ENCODE results near the gene ZNF277.

Gene ZNF277, protein sequence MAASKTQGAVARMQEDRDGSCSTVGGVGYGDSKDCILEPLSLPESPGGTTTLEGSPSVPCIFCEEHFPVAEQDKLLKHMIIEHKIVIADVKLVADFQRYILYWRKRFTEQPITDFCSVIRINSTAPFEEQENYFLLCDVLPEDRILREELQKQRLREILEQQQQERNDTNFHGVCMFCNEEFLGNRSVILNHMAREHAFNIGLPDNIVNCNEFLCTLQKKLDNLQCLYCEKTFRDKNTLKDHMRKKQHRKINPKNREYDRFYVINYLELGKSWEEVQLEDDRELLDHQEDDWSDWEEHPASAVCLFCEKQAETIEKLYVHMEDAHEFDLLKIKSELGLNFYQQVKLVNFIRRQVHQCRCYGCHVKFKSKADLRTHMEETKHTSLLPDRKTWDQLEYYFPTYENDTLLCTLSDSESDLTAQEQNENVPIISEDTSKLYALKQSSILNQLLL

DNA sequence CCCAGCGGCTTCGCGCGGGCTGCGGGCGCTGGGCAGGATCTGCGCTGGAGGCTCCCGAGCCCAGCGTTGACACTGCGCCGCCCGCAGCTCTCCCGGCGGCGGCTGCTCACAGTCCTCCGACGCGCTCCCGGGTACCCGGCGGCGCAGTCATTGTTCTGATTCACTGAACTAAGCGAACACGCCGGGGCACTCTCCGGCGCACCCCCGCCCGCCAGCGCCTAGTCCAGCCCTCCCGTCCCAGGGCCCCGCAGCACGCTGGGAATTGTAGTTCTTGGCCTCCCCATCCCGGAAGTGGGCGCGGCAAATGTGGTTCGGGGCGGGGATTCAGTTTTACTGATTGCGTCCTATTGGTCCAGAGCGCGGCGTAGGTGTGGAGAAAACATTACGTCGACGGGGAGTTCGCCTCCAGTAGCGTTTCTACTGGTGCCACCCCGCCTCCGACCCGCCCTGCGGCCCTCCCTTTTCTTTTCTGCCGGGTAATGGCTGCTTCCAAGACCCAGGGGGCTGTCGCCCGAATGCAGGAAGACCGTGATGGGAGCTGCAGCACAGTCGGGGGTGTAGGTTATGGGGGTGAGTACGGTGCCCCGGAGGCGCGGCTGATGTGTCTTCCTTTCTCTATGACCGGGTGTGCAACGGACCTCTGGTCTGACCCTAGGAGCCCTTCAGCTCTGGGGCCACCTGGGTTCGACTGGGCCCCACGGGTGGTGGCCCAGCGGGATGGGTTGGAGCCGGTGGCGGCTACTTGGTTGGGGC, at the start of gene ZNF277, which contains the start of gene DOCK4:
Gene ZNF277, plus strand, starts transcription at position 458 of the 753 bp plus-strand sequence. Its CDS starts 22 bp downstream, at position 480.
Gene DOCK4, minus strand, starts transcription at position 162 of the 753 bp plus-strand sequence. CDS start 261 bp downstream, outside the sequence.
- DNase-seq (ENCODE audit: low read depth in 2 of 3, low spot score in 1 of 3) = peak; percentile 98 to 99 (median 99)

DNA sequence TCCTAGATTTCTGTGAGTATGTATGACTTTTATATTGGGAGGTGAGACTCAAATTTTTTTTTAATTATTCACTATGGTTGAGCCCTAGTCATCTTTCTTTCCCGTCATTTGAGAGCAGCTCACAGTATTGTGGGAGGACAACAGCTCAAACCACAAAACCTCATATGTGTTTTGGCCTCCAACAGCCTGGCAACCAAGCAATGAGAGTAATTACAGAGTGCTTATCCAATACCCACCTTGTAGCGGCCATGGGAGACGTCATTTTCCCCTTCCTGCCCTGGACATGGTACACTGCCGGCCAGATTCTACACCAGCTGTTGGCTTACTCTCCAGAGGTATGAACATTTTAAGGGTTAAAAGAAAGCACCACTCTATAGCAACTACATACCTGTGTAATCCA, 49.4 kb upstream of the ZNF277 start:
- no peak for DNase-seq (ENCODE audit: low read depth in 2 of 3, low spot score in 1 of 3)

DNA sequence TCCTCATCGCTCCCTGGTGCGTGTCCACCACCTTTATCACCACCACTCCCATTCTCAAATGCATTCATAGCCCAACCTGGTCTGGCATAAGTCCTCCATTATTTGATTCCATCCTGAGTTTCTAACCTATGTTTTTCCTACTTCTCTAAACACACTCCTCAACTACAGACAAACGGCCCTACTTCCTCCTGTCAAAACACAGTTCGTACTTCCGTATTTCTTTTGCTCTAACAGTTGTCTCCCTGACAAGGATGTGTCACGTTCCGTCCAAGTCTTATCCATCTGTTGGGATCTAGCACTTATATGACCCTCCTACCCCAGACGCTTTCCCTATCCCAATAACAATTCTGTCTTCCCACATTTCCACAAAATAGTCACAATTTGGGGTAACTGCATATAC, 47.1 kb upstream of the ZNF277 start:
- DNase-seq (ENCODE audit: low read depth in 2 of 3, low spot score in 1 of 3) = no peak

DNA sequence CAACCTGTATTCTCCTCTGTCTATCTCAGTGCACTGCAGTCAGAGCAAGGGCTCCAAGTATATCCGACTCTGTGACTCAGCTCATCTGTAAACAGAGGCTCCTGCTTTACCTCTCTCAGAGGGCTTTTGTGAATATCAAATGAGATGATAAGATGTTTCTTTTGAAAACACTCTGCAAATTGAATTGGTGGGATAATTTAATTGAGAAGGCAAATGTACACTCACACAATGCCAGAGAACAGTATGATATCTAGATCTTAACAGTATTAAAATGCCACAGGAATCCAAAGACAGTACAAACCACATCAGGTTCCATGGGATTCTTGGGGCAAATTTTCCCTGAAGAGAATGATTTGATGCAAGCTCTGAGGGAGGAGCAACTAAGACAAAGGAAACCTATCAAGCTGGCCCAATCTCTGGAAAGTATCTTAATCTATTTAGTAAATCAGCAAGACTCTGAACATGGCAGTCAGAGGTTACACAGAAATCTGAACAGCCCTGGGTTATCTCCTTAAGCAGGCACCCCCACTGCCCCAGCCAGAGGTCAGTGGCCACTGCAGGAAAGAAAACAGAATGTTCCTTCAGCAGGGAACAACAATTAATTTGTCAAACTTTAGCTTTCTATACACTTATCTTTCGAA, 46.2 kb upstream of the ZNF277 start:
- DNase-seq (ENCODE audit: low read depth in 2 of 3, low spot score in 1 of 3) = no peak

DNA sequence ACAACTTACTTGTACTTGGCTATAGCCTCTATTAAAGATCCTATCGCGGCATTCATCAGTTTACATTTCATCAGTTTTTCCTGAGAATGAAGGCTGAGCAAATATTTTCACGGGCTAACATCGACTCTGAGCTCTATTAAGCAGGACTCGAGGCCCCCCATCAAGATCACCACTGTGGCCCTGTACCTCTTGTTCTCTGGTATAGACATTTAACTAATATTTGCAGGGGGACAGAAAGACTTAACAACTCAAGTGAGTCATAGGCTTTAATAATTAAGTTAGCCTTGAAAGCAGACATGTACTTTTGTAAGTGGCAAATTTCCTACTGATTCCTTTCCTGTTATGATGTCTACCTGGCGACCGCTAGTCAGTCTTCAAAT, 45.7 kb upstream of the ZNF277 start:
- DNase-seq (ENCODE audit: low read depth in 2 of 3, low spot score in 1 of 3) = no peak

DNA sequence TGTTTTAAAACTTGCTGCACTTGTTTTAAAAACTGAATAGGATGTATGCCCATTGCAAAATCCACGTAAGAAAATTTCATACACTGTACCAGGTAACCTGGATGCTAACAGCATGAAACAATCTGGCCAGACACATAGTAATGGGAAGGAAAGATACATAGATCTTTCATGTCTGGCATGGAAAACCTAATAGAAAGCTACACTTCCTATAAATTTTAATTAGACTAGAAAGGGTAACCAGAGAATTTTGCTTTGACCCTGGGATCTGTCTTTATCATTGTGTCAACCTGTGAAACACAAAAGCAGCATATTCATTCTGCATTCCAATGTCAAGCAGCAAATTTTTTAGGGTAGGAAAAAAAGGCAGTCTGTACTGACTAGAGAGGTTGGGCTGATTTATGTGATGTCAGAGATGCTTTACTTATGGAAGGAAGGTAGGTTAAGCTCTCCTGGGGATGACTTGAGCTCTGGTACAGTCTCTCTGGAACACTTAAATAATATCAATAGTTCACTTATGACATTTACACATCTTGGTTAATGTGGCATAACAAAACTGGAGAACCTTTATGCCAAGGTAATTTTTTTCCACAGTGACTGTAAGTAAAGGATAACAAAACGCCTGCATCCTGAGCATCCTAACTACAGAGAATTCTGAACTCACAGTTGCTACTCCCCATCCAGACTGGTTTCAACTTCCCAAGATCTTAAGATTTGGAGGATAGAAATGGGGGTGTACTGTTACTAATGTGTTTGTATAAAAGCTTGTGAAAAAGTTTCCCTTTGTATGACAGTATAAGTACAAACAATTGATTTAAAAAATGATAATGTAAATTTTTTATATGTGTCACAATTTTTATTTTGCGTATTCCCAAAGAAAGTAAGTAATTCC, 45.0 kb upstream of the ZNF277 start:
- no peak for DNase-seq (ENCODE audit: low read depth in 2 of 3, low spot score in 1 of 3)

DNA sequence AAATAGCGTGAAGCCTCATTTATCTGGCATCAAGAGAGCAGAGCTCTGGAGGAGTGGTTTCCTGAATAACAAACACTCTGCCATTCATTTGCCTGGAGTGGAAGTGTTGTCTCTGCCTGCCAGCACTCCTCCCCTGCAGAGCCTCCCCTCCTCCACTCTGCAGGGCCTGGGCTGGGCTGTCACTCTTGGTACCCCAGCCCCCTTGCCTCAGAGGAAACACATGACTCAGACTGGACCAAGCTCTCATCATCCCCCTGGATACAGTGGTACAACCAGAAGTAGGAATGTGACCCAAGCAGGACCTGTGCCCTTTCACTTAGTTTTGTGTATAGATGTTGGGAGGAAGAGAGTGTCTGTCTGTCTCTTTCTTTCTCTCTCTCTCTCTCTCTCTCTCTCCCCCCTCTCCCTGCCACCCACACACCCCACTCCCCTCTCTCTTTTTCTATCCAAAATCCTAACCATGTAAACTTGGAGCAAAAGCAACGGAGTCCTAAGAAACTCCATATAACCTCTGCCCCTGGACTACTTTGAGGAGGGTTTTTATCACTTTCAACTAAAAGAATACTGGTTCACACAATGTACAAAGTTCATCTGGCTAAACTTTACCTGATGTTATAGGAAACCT, 44.2 kb upstream of the ZNF277 start:
- no peak for DNase-seq (ENCODE audit: low read depth in 2 of 3, low spot score in 1 of 3)

DNA sequence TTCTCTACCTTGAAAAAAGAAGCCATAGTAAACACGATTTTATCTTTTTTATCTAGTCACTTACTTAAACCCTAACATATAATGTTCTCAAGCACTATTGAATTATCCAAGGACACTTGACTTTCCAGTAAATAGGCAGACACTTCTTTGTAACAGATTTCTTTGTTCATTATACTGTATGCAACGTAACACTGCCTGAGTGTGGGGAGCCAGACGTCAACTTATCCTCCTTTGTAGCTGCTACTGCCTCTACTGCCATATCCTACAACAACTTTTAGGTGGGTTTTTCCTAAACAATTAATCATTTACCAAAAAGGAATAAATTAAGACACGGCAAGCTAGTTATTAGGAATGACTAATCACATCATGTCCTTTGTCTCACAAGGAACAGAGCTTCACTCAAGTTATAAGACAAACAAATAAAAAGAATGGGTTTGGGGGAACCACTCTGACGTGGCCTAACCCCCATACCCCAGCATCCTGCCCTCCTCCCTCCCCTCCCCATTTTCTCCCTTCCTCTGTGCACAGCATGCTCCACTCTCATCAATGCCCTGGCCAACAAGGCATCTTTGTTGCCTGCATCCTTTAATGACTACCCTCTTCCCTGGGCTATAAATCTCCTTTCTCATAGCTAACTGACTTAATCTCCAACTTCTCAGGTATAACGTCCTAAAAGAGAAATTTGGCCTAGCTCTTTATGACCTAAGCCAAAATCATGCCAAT, 43.5 kb upstream of the ZNF277 start:
- no peak for DNase-seq (ENCODE audit: low read depth in 2 of 3, low spot score in 1 of 3)

DNA sequence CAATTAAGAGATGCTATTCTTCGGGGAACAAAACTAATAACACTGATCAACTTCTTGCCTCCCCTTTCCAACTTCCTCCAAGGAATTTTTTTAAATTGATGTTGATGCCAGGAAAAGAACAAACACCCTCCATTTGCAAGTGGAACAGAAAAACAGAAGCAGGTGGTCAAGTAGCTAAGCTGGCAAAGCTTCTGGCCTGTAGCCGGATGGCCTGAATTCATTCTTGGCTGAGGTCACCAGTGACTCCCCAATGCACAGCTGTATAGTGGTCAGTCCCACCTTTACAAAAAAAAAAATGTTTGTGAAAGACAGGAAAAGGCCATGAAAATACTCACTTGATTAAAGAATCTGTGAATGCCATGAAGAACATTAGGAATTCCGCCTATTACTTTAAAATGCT, 39.3 kb upstream of the ZNF277 start:
- DNase-seq (ENCODE audit: low read depth in 2 of 3, low spot score in 1 of 3) = no peak

DNA sequence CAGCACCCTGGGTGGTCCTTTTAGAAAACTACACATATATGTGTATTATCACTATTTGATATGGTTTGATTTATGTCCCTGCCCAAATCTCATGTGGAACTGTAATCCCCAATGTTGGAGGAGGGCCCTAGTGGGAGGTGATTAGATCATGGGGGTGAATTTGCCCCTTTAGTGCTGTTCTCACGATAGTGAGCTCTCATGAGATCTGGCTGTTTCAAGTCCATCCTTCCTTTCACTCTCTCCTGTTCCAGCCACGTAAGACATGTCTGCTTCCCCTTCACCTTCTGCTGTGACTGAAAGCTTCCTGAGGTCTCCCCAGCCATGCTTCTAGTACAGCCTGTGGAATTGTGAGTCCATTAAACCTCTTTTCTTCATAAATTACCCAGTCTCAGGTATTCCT, 37.6 kb upstream of the ZNF277 start:
- DNase-seq (ENCODE audit: low read depth in 2 of 3, low spot score in 1 of 3) = no peak

DNA sequence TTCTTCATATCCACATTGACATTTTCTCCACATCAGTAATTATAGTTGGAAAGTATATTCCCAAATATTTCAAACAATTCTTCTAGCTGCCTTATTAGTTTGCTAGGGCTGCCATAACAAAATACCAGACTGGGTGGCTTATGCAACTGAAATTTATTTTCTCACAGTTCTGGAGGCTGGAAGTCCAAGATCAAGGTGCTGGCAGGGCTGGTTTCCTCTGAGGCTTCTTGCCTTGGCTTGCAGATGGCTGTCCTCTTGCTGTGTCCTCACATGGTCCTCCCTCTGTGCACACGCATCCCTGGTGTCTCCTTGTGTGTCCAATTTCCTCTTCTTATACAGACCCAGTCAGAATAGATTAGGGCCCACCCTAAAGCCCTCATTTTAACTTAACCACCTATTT, 34.8 kb upstream of the ZNF277 start:
- DNase-seq (ENCODE audit: low read depth in 2 of 3, low spot score in 1 of 3) = no peak

DNA sequence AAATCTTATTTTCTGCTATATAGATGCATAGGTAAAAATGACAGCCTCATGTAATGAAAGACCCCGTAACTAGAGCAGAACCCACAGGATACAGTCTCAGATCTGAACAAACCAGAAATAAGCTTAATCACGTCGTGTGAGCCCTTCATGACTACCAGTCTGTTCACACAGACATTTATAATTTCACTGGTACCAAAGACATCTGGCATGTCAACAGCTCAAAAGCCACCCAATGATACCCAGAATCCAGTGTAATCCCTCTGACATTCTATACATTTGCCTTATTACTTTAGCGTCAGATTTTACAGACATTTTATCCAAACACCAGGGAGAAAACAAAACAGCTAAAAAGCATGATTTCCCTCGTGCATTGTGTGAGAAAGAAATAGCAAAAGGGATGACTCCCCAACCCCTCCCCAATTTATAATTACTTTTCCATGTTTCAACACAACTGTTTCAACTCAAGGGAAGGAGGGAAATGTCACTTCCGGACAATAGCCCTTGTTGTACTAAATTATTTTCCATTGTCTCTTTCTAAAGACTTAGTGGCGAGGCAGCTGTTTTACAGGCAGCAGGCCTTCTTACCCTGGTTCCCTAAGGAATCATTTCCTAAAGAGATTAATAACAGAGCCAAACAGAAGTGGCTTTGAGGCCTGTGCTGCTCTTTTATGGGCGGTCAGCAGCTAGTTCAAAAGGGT, 33.5 kb upstream of the ZNF277 start:
- no peak for DNase-seq (ENCODE audit: low read depth in 2 of 3, low spot score in 1 of 3)

DNA sequence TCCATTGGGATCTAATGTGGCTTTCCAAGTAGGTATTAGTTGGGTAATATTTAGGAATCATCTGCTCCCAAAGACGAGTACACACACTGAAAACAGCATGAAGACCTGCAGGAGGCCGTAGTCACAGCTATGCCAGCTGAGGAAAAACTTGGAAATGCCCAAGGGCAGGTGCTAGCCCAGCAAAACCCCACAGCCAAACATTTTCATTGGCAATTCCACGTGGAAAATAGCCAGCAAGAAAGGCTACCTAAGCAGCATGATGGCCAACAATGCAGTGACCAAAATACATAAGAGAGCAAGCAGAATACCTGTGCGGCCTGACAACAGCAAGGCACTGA, 33.0 kb upstream of the ZNF277 start:
- DNase-seq (ENCODE audit: low read depth in 2 of 3, low spot score in 1 of 3) = no peak

DNA sequence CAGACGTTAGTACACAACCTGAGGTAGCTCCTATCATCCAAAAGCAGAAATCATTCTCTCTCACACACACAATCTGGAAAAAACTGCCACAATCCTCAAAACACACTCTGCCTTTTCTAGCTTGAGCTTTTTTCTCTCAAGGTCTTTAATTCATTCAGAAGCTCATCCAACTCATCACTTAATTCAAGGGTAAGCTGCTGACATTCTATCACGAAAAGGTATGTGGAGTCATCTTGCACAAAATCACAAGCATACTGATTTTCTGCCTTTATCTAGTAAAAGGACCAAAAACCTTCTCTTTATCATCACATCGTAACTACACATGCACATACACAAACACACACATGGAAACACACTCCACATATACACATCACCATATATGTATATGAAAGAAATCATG, 32.3 kb upstream of the ZNF277 start:
- DNase-seq (ENCODE audit: low read depth in 2 of 3, low spot score in 1 of 3) = no peak

DNA sequence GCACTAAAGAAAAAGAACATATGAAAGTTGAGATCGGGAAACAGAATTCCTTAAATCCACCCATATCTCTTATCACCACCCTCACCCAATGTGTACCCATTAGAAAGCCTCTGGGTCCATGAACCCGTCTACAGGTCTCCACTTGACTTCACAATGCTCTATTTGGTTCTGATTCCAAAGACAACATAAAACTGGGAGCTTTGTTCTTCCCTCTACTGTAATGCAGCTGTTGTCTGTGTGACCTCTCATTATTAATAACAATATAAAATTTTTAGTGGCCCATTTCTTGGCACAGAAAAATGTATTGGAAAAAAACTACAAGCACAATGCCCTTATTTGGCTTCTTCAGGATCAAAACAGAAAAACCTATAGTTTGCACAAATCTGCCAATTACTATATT, 30.3 kb upstream of the ZNF277 start:
- no peak for DNase-seq (ENCODE audit: low read depth in 2 of 3, low spot score in 1 of 3)

DNA sequence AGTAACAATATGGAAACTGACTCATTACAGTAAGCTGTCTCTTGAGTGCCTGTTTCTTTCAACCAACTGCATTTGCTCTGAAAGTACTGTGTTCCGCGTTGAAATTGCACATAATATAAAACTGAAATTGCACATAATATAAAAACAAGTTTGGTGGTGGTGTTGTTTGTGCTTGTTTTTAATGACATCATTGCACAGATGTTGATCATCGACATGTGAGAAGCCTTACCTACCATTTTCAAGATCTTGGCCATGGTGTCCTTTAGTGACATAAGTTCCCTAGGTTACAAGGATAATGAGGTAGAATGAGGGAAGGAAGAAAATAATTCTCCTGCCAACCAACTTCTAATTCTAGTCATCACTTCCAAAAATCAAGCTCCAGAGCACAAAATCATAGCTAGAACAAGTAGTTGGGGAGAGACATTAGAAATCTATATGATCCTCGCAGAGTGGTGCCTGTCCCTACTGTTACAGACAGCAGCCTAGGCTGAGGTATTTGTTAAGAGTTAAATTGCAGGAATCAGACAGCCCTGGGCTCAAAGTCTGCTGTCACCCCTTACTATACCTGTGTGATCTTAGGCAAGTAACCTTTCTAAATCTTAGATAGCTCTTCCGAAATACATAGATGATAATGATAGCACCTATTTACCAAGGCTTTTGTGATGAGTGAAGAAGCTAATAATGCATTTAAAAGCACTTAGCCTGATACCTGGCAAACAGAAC, 29.6 kb upstream of the ZNF277 start:
- DNase-seq (ENCODE audit: low read depth in 2 of 3, low spot score in 1 of 3) = no peak

DNA sequence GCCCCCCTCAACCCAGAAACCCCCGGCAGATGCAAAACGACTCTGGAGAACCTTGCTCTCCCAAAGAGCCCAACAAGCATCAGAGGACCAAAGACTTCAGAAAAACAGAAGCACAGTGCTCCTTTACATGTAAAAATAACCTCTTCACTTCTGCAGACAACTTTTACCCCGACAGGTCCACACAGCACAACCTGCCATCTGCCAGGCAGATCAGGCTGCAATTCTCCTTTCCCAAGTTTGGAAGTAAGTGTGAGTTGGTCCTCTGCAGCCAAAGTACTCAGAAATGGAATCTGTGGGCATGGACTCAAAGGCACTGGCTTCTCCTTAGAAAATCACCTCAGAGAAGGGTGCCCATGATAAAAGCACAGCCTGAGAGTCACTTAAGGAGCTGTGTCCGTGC, 26.3 kb upstream of the ZNF277 start:
- DNase-seq (ENCODE audit: low read depth in 2 of 3, low spot score in 1 of 3) = no peak

DNA sequence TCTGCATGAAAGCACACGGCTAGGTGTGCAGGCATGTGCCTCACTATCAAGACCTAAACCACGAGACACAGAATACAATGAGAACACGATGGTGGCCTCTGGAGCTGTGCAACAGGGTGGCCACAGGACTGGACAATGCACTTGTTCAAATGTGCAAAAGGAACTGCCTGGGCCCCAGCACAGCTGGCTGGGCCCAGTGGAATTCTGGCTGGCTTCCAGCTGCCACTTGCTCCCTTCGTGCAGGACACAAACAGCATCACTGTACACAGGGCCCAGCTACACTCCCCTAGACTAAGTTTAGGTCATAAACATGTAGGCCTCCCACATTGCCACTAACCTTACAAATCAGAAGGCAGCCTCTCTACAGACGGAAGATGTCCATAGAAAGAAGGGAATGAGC, 23.7 kb upstream of the ZNF277 start:
- no peak for DNase-seq (ENCODE audit: low read depth in 2 of 3, low spot score in 1 of 3)

DNA sequence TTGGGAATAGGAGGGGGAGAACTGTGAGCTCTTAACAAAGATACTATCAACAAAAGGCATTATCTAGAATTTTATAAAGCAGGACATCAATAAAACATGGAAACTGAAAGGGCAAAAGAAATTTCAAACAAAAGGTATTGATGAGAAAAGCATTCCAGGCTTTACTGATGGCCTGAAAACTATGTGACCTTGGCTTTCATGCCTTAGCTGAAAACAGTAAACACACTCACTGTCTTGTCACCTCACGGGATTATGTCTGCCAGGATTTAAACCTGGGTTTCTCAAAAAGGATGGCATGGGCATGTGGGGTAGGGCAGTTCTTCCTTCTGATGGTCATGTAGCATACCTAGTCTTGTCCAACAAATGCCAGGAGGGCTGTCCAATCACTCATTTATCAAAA, 23.2 kb upstream of the ZNF277 start:
- DNase-seq (ENCODE audit: low read depth in 2 of 3, low spot score in 1 of 3) = no peak
